GM12878 (cell line): ENCODE data around the gene GRK5. TPM values are rescaled to one million over a fixed set of nuclear protein-coding genes. Genes with fewer than 3 reads are reported as not detected.

ENCODE experiments used
- ATAC-seq: fragments of 200-7000 bp; cut with Tn5 transposase; 3 replicates; pipeline ENCODE4 v1.9.1; 2020; ENCODE audit warnings: mild to moderate bottlenecking, moderate library complexity
- BruUV-seq: library from RNA; stranded (reverse); fragments of 400-500 nt; replicated peaks from 2 replicates; lab custom pipeline; 2021; lab: Mats Ljungman, UMichigan
- CTCF ChIA-PET: fragments of 300-600 bp; sonication (Branson Sonifier 250); formaldehyde crosslinking; extraction: SDS; loops from one replicate; lab custom pipeline; 2021; ENCODE audit warnings: inconsistent platforms; lab: Yijun Ruan, JAX
- POLR2A ChIA-PET: fragments of 350-600 bp; formaldehyde crosslinking; extraction: SDS; loops from one replicate; lab custom pipeline; 2021; ENCODE audit warnings: inconsistent platforms; lab: Charles Lee
- RAD21 ChIA-PET: fragments of 300-600 bp; sonication (Branson Sonifier 250); formaldehyde crosslinking; loops from one replicate; lab custom pipeline; 2023; ENCODE audit warnings: antibody characterized with exemption; ENCODE audit not compliant: unreplicated experiment; lab: Charles Lee
- SMC1A ChIA-PET: fragments of 300-600 bp; sonication (Branson Sonifier 250); formaldehyde crosslinking; loops from one replicate; lab custom pipeline; 2023; ENCODE audit not compliant: unreplicated experiment, uncharacterized antibody; lab: Charles Lee
- DNase-seq: peaks from one replicate; pipeline ENCODE4 v3.0.0-alpha.2; 2011; ENCODE audit warnings: low read depth, low spot score
- FAIRE-seq: peaks from 3 replicates; lab custom pipeline; 2011; peaks lifted over from hg19 to GRCh38; lab: Jason Lieb, UNC
- H2AFZ ChIP-seq: 2 replicates; pipeline ENCODE4 v1.6.0; 2011; ENCODE audit warnings: low read depth, low read length, control low read depth; ENCODE audit not compliant: control insufficient read depth
- H3K27ac ChIP-seq: 2 replicates; pipeline ENCODE4 v1.5.1; 2011; ENCODE audit warnings: control low read depth; ENCODE audit not compliant: control insufficient read depth, insufficient read depth
- H3K27me3 ChIP-seq, 2 experiments: replicated peaks in 1 of 2; 2 replicates each; pipeline versions ENCODE4 v1.6.0 to v1.6.1; 2011; ENCODE audit warnings: low read length in 1 of 2; ENCODE audit not compliant: control insufficient read depth in 2 of 2, insufficient read depth in 2 of 2
- H3K36me3 ChIP-seq, 2 experiments: 2 replicates each; pipeline ENCODE4 v1.5.1; 2011; ENCODE audit warnings: low read length in 1 of 2; ENCODE audit not compliant: control insufficient read depth in 2 of 2, insufficient read depth in 2 of 2
- H3K4me1 ChIP-seq: 2 replicates; pipeline ENCODE4 v1.6.1; 2011; ENCODE audit warnings: mild to moderate bottlenecking, low read length, moderate library complexity, mixed read lengths; ENCODE audit not compliant: control insufficient read depth, insufficient read depth
- H3K4me2 ChIP-seq: 2 replicates; pipeline ENCODE4 v1.6.0; 2011; ENCODE audit warnings: control low read depth; ENCODE audit not compliant: control insufficient read depth, insufficient read depth
- H3K4me3 ChIP-seq: fragments of 200-600 bp; sonication (generic); 2 replicates; pipeline ENCODE4 v1.5.1; 2016
- H3K79me2 ChIP-seq: 2 replicates; pipeline ENCODE4 v1.6.0; 2011; ENCODE audit warnings: low read length; ENCODE audit not compliant: control insufficient read depth, insufficient read depth
- H3K9ac ChIP-seq: 2 replicates; pipeline ENCODE4 v1.8.0; 2011; ENCODE audit warnings: low read length, control low read depth, mixed read lengths; ENCODE audit not compliant: control insufficient read depth, insufficient read depth
- H3K9me3 ChIP-seq: replicated peaks from 3 replicates; pipeline ENCODE4 v1.5.1; 2011; ENCODE audit warnings: mild to moderate bottlenecking, low read length; ENCODE audit not compliant: control insufficient read depth, insufficient read depth
- H4K20me1 ChIP-seq: 2 replicates; pipeline ENCODE4 v1.6.0; 2011; ENCODE audit not compliant: control insufficient read depth, insufficient read depth
- BACH1 ChIP-seq: fragments of 450-650 bp; IDR thresholded peaks from 2 replicates; pipeline ENCODE4 v1.6.1; 2017; ENCODE audit warnings: mild to moderate bottlenecking, borderline replicate concordance
- RAD21 ChIP-seq: IDR thresholded peaks from 2 replicates; pipeline ENCODE4 v1.6.1; 2011; ENCODE audit warnings: mild to moderate bottlenecking, low read depth, low read length, moderate library complexity; ENCODE audit not compliant: insufficient read depth
- WGBS: methylation state at CpG from one replicate; pipeline ENCODE4 v1.1.6; 2016; ENCODE audit warnings: low lambda C conversion rate; ENCODE audit not compliant: insufficient replicate concordance, insufficient coverage; ENCODE audit errors: missing lambda C conversion rate; 5-methylcytosine and 5-hydroxymethylcytosine counted together
- in situ Hi-C: fragments of 300-500 bp; cut with MboI; formaldehyde crosslinking; loops from 9 replicates; pipeline ENCODE4 v1.14.3; 2018; ENCODE audit warnings: mixed read lengths
- intact Hi-C: fragments of 100-400 bp; cut with micrococcal nuclease; formaldehyde crosslinking; loops from one replicate; pipeline ENCODE4 v1.14.2; 2022; ENCODE audit not compliant: unreplicated experiment
- polyA plus RNA-seq, 11 experiments: library from polyadenylated mRNA; depleted of rRNA in 4 of 11; unstranded in 6 of 11; stranded (reverse) in 5 of 11; fragments of >200 nt; fragmentation: Nextera tagmentation in 4 of 11; fragmentation: Illumina TruSeq in 1 of 11; extraction: Ambion mirVana in 4 of 11; extraction: Trizol in 1 of 11; gene quantifications; 1 replicate in 1 of 11; 2 replicates in 10 of 11; pipeline versions ENCODE4 v1.2.1 to v1.2.3, GENCODE V29; 2011 to 2016; ENCODE audit warnings: inconsistent platforms in 2 of 11, missing spikeins in 2 of 11, low read depth in 1 of 11
- total RNA-seq, 4 experiments: library from RNA; depleted of rRNA in 3 of 4; stranded (reverse); fragments of >200 nt in 3 of 4; fragmentation: Illumina TruSeq in 1 of 4; extraction: Trizol in 1 of 4; gene quantifications; 2 replicates each; pipeline versions ENCODE4 v1.2.1 to v1.2.3, GENCODE V29; 2013 to 2021
- TF ChIP-seq, protein P1 (sequence below): IDR thresholded peaks from 2 replicates; pipeline ENCODE4 v1.6.1; 2012; ENCODE audit warnings: mild to moderate bottlenecking, low read depth, low read length

Gene GRK5
- total and polyA plus RNA-seq, 10 of the 15 experiments (the other 5 are each of a cell fraction or from before 2014, with no cell fraction given): 0.11 to 22.1 (median 10.0) TPM

DNA sequence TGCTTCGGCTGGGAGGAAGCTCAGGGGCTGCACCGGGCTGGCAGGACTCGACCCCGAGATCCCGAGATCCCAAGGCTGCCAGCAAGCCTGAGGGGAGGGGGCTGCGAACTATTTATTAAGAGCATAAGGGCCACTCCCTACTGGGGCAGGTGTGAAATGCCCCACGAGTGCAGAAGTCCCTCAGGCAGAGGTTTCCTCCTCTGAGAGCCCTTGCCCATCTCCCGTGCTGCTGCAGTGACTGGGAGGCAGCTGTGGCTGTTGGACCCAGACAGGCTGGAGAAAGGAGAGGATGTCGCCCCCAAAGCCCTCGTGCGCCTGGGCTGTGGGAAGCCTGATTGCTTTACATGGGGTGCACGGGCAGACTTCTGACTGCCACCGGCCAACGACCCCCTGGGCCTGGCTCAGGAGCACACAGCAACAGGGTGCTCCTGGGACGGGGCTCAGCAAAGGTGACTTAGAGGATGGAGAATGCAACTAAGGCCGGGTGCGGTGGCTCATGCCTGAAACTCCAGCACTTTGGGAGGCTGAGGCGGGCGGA, 295.3 kb downstream of the GRK5 start:
- Histone ChIP-seq H3K4me2 (0 out of 2 replicates have a peak overlapping the region, but pooled peaks have one; percentile 26), H4K20me1 (no peaks in the 10 kb centered on the region), H3K9ac (no peak overlapping the region), H3K27ac (peak overlapping the region; percentile 55; the same call in 1 of the 2 replicates), H3K27me3 (no peaks in the 10 kb centered on the region), H3K9me3 (no peaks in the 10 kb centered on the region), H3K79me2 (no peaks in the 10 kb centered on the region), H3K4me3 (no peak overlapping the region), H3K36me3 (peaks cover 6 to 10% of the 10 kb centered on the region in 2 experiments; a peak in 3 of 4 replicates), H3K4me1 (peaks cover 17% of the 10 kb centered on the region), H2AFZ (no peak overlapping the region)
- TF ChIP-seq BACH1: 0 out of 2 replicates have a peak, but pooled peaks have one; percentile 0
- no peak for TF ChIP-seq RAD21
- TF ChIP-seq, protein P1, sequence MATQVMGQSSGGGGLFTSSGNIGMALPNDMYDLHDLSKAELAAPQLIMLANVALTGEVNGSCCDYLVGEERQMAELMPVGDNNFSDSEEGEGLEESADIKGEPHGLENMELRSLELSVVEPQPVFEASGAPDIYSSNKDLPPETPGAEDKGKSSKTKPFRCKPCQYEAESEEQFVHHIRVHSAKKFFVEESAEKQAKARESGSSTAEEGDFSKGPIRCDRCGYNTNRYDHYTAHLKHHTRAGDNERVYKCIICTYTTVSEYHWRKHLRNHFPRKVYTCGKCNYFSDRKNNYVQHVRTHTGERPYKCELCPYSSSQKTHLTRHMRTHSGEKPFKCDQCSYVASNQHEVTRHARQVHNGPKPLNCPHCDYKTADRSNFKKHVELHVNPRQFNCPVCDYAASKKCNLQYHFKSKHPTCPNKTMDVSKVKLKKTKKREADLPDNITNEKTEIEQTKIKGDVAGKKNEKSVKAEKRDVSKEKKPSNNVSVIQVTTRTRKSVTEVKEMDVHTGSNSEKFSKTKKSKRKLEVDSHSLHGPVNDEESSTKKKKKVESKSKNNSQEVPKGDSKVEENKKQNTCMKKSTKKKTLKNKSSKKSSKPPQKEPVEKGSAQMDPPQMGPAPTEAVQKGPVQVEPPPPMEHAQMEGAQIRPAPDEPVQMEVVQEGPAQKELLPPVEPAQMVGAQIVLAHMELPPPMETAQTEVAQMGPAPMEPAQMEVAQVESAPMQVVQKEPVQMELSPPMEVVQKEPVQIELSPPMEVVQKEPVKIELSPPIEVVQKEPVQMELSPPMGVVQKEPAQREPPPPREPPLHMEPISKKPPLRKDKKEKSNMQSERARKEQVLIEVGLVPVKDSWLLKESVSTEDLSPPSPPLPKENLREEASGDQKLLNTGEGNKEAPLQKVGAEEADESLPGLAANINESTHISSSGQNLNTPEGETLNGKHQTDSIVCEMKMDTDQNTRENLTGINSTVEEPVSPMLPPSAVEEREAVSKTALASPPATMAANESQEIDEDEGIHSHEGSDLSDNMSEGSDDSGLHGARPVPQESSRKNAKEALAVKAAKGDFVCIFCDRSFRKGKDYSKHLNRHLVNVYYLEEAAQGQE: no peak
- WGBS: 87% methylated on average over 19 of the region's 19 CpGs
- in situ Hi-C loops: no loop called here
- POLR2A ChIA-PET: no interaction called here
- intact Hi-C loops: no loop called here
- BruUV-seq: no TSS peak
- CTCF ChIA-PET: interaction anchor here (0.8 to 1.1 kb wide), 2 partner anchors 13 to 14 kb away, joined by 3 read pairs; no protein-coding TSS in a partner anchor
- FAIRE-seq (no peak), DNase-seq (no peak), ATAC-seq (peak; percentile 25)
- RAD21 ChIA-PET: interaction anchor here (0.8 to 2.0 kb wide), 3 partner anchors 15 to 38 kb away, joined by 4 to 6 read pairs (median 4); no protein-coding TSS in a partner anchor
- SMC1A ChIA-PET: interaction anchor here (0.9 to 1.6 kb wide), 2 partner anchors 17 to 25 kb away, joined by 3 read pairs; no protein-coding TSS in a partner anchor
